Endothelial cell of umbilical vein (primary cell): ENCODE data around the gene DAB1. TPM values are rescaled to one million over a fixed set of nuclear protein-coding genes. Genes with fewer than 3 reads are reported as not detected.

Experiments used
- BruUV-seq: library from RNA; stranded (reverse); fragments of 400-500 nt; replicated peaks from 2 replicates; lab custom pipeline; 2021; lab: Mats Ljungman, UMichigan
- CTCF ChIA-PET: fragments of 300-600, 350-600 bp; sonication (Branson Sonifier 250); formaldehyde crosslinking; loops from one replicate; lab custom pipeline; 2021; ENCODE audit warnings: antibody characterized with exemption, inconsistent platforms; lab: Charles Lee
- POLR2A ChIA-PET: fragments of 300-600, 350-600 bp; sonication (Branson Sonifier 250); formaldehyde crosslinking; loops from one replicate; lab custom pipeline; 2021; ENCODE audit warnings: antibody characterized with exemption, inconsistent platforms; lab: Charles Lee
- DNase-seq: peaks from one replicate; pipeline ENCODE4 v3.0.0-alpha.2; 2011; ENCODE audit warnings: low read depth, low spot score
- FAIRE-seq: peaks from 2 replicates; lab custom pipeline; 2011; peaks lifted over from hg19 to GRCh38; lab: Jason Lieb, UNC
- H2AFZ ChIP-seq: 2 replicates; pipeline ENCODE4 v1.6.0; 2012; ENCODE audit warnings: low read depth, low read length, control low read depth, inconsistent platforms
- H3K27ac ChIP-seq: 2 replicates; pipeline ENCODE4 v1.5.1; 2011; ENCODE audit warnings: low read depth, mild to moderate bottlenecking, control low read depth, low read length, moderate library complexity; ENCODE audit not compliant: insufficient read depth
- H3K27me3 ChIP-seq, 2 experiments: 2 replicates each; pipeline versions ENCODE4 v1.6.0 to v1.6.1; 2011; ENCODE audit warnings: low read length in 2 of 2, mixed read lengths in 1 of 2; ENCODE audit not compliant: control insufficient read depth in 2 of 2, insufficient read depth in 2 of 2
- H3K36me3 ChIP-seq, 2 experiments: 2 replicates in 1 of 2; 3 replicates in 1 of 2; pipeline ENCODE4 v1.5.1; 2011; ENCODE audit warnings: low read length in 2 of 2, mild to moderate bottlenecking in 1 of 2, moderate library complexity in 1 of 2; ENCODE audit not compliant: control insufficient read depth in 2 of 2, insufficient read depth in 2 of 2; ENCODE audit errors: extremely low read depth in 1 of 2
- H3K4me1 ChIP-seq: 3 replicates; pipeline ENCODE4 v1.5.1; 2011; ENCODE audit warnings: mild to moderate bottlenecking, low read length; ENCODE audit not compliant: control insufficient read depth, insufficient read depth; ENCODE audit errors: extremely low read depth
- H3K4me2 ChIP-seq: 2 replicates; pipeline ENCODE4 v1.6.1; 2011; ENCODE audit warnings: low read length, control low read depth, mixed read lengths; ENCODE audit not compliant: insufficient read depth
- H3K4me3 ChIP-seq, 3 experiments: fragments of 200-600 bp in 1 of 3; sonication (generic), shearing (Covaris generic) in 1 of 3; replicated peaks in 1 of 3; 2 replicates each; pipeline ENCODE4 v1.5.1; 2011 to 2016; ENCODE audit warnings: control low read depth in 3 of 3, low read length in 3 of 3, mild to moderate bottlenecking in 2 of 3, inconsistent platforms in 1 of 3, low read depth in 1 of 3, moderate library complexity in 1 of 3; ENCODE audit not compliant: insufficient read depth in 1 of 3
- H3K79me2 ChIP-seq: 2 replicates; pipeline ENCODE4 v1.6.0; 2012; ENCODE audit warnings: low read length, inconsistent platforms; ENCODE audit not compliant: control insufficient read depth, insufficient read depth
- H3K9ac ChIP-seq: replicated peaks from 2 replicates; pipeline ENCODE3; 2011; ENCODE audit warnings: low read length, control low read depth; ENCODE audit not compliant: insufficient read depth; ENCODE audit errors: extremely low read depth
- H3K9me1 ChIP-seq: replicated peaks from 3 replicates; pipeline ENCODE4 v1.6.0; 2011; ENCODE audit warnings: mild to moderate bottlenecking, low read length; ENCODE audit not compliant: control insufficient read depth, insufficient read depth; ENCODE audit errors: extremely low read depth
- H3K9me3 ChIP-seq: replicated peaks from 2 replicates; pipeline ENCODE4 v1.5.1; 2012; ENCODE audit warnings: low read length, inconsistent platforms; ENCODE audit not compliant: control insufficient read depth, insufficient read depth
- H4K20me1 ChIP-seq: replicated peaks from 2 replicates; pipeline ENCODE3; 2011; ENCODE audit warnings: mild to moderate bottlenecking, low read length; ENCODE audit not compliant: control insufficient read depth, insufficient read depth; ENCODE audit errors: extremely low read depth
- EZH2 ChIP-seq: IDR thresholded peaks from 2 replicates; pipeline ENCODE4 v1.6.1; 2012; ENCODE audit warnings: borderline replicate concordance, low read depth, mild to moderate bottlenecking, moderate library complexity, low read length, inconsistent platforms; ENCODE audit not compliant: severe bottlenecking
- FOS ChIP-seq: IDR thresholded peaks from 2 replicates; pipeline ENCODE4 v1.6.1; 2011; ENCODE audit warnings: mild to moderate bottlenecking, low read length, moderate library complexity, borderline replicate concordance; ENCODE audit not compliant: insufficient read depth
- GATA2 ChIP-seq: IDR thresholded peaks from 2 replicates; pipeline ENCODE4 v1.7.0; 2011; ENCODE audit warnings: low read depth, mild to moderate bottlenecking, moderate library complexity, mixed read lengths, low read length; ENCODE audit not compliant: insufficient read length, insufficient read depth
- JUN ChIP-seq: IDR thresholded peaks from 2 replicates; pipeline ENCODE4 v1.6.1; 2011; ENCODE audit warnings: borderline replicate concordance, low read depth; ENCODE audit not compliant: insufficient read length, insufficient read depth
- MYC ChIP-seq: IDR thresholded peaks from one replicate; pipeline ENCODE4 v1.6.1; 2011; ENCODE audit warnings: mild to moderate bottlenecking, low read depth, low read length
- POLR2A ChIP-seq: IDR thresholded peaks from 2 replicates; pipeline ENCODE4 v1.6.1; 2012; ENCODE audit warnings: low read depth, mild to moderate bottlenecking, control low read depth, low read length
- POLR2AphosphoS5 ChIP-seq: IDR thresholded peaks from 2 replicates; pipeline ENCODE4 v1.6.1; 2012; ENCODE audit warnings: low read depth, mild to moderate bottlenecking, control low read depth, low read length, moderate library complexity; ENCODE audit not compliant: insufficient read depth
- dilution Hi-C: fragments of 300-500 bp; cut with MboI; formaldehyde crosslinking; loops from one replicate; pipeline ENCODE4 v1.15.0; 2019; ENCODE audit warnings: low sequenced_read_pairs; ENCODE audit not compliant: extremely low pct_ligation_motif_present
- intact Hi-C: fragments of 100-400 bp; cut with micrococcal nuclease; formaldehyde crosslinking; loops from one replicate; pipeline ENCODE4 v1.10.0; 2022
- polyA plus RNA-seq, 4 experiments: library from polyadenylated mRNA; depleted of rRNA in 3 of 4; stranded (reverse) in 3 of 4; unstranded in 1 of 4; fragments of >200 nt; gene quantifications; 2 replicates each; pipeline versions ENCODE4 v1.2.1 to v1.2.3, GENCODE V29; 2011 to 2012; ENCODE audit warnings: missing spikeins in 1 of 4
- total RNA-seq: library from RNA; stranded (reverse); gene quantifications from 2 replicates; pipeline ENCODE4 v1.2.3, GENCODE V29; 2021
- TF ChIP-seq, protein P1 (sequence below), 2 donors: IDR thresholded peaks; 1 replicate in 1 of 2; 2 replicates in 1 of 2; pipeline ENCODE4 v1.5.1; 2011; ENCODE audit warnings: low read length in 2 of 2, mild to moderate bottlenecking in 2 of 2, moderate library complexity in 2 of 2, control low read depth in 1 of 2, inconsistent platforms in 1 of 2, low read depth in 1 of 2; ENCODE audit not compliant: insufficient read depth in 1 of 2; ENCODE audit errors: extremely low read depth in 1 of 2
- TF ChIP-seq, protein P2 (sequence below): IDR thresholded peaks from 2 replicates; pipeline ENCODE4 v1.6.1; 2011; ENCODE audit not compliant: insufficient read depth, insufficient read length

DAB1 gene
- total and polyA plus RNA-seq, 2 donors (not counting 3 experiments of a cell fraction or from before 2014, with no cell fraction given), result not detected

DNA sequence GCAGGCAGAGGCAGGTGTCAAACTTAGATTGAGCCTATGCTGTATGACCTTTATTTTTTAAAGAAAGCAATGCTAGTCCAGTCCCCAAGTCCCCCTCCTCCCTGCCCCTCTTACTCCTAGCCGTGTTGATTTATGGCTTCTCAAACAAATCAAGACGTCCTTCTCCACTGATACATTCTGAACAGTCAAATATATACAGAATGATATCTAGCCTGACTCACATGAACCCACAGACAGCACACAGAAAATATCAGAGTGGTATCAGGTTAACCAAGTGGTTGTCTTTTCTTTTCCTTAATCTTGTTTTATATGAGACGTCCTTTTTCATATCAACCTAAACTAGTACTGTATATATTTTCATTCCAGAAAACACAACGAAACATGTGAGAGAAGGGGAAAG, 13.4 kb downstream of the DAB1 start:
- intact Hi-C loops, result no loop called here
- Histone ChIP-seq H3K79me2 (no peaks in the 10 kb centered on the region), H3K27me3 (no peaks in the 10 kb centered on the region), H2AFZ (no peak overlapping the region), H3K9me1 (no peaks in the 10 kb centered on the region), H3K27ac (no peak overlapping the region), H3K36me3 (no peaks in the 10 kb centered on the region), H3K4me1 (no peaks in the 10 kb centered on the region), H4K20me1 (no peaks in the 10 kb centered on the region), H3K4me2 (no peak overlapping the region), H3K4me3 (no peak overlapping the region), H3K9me3 (no peaks in the 10 kb centered on the region), H3K9ac (no peak overlapping the region)
- dilution Hi-C loops, result no loop called here
- CTCF ChIA-PET, result no interaction called here
- DNase-seq (no peak), FAIRE-seq (no peak)
- no TSS peak for BruUV-seq
- TF ChIP-seq MYC, result no peak
- no peak for TF ChIP-seq EZH2
- no peak for TF ChIP-seq GATA2
- no peak for TF ChIP-seq POLR2AphosphoS5
- no peak for TF ChIP-seq FOS
- TF ChIP-seq, protein P1, sequence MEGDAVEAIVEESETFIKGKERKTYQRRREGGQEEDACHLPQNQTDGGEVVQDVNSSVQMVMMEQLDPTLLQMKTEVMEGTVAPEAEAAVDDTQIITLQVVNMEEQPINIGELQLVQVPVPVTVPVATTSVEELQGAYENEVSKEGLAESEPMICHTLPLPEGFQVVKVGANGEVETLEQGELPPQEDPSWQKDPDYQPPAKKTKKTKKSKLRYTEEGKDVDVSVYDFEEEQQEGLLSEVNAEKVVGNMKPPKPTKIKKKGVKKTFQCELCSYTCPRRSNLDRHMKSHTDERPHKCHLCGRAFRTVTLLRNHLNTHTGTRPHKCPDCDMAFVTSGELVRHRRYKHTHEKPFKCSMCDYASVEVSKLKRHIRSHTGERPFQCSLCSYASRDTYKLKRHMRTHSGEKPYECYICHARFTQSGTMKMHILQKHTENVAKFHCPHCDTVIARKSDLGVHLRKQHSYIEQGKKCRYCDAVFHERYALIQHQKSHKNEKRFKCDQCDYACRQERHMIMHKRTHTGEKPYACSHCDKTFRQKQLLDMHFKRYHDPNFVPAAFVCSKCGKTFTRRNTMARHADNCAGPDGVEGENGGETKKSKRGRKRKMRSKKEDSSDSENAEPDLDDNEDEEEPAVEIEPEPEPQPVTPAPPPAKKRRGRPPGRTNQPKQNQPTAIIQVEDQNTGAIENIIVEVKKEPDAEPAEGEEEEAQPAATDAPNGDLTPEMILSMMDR (IDR thresholded peaks at IDR 0.05; ENCODE audit: extremely low read depth in 1 of 2, insufficient read depth in 1 of 2, low read depth in 1 of 2, low read length in 2 of 2), result no peak
- TF ChIP-seq, protein P2, sequence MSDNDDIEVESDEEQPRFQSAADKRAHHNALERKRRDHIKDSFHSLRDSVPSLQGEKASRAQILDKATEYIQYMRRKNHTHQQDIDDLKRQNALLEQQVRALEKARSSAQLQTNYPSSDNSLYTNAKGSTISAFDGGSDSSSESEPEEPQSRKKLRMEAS, result no peak
- TF ChIP-seq JUN, result no peak
- TF ChIP-seq POLR2A, result no peak
- POLR2A ChIA-PET, result no interaction called here
